ENCODE results near the gene KIF5A. TPM values are rescaled to one million over a fixed set of nuclear protein-coding genes. Genes with fewer than 3 reads are reported as not detected.

KIF5A gene
- total and polyA plus RNA-seq, 2 donors (not counting 3 experiments of a cell fraction or from before 2014, with no cell fraction given): 0.07 to 0.35 TPM

DNA sequence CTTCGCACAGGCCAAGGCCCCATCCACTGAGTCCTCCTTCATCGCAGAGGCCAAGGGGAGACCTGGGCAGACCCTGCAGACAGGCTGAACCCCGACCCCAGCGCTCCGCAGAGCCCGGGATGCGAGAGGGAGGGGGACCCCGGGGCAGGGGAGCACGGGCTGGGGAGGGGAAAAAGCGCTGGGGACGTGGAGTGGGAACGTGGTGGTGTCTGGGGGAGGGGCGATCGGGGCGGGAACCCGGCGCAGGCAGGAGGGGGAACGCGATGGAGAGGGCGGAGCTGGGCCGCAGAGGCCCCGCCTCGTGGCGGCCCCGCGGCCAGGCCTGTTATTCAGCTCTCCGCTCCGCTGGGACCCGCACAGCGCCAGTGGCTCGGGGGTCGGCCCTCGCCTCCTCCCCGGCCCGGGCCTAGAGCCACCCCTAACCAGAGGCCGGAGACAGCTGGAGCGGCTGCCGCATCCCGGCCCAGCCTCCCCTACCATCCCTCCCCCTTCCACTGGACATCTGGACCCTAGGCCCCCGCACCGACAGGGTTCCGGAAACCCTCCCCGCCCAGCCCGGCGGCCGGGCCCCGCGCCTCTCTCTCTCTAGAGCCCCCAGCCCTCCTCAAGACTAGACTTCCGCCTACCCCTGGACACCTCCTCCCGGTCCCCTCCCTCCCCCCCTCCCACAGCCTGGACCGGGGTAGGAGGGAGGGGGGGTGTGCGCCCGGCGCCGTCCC is 61.4 kb downstream of the KIF5A start, which contains the start of gene ARHGEF25:
ARHGEF25 (plus strand) TSS at position 328 of the 719 bp plus-strand sequence. CDS start 460 bp downstream, outside the sequence.
- CTCF ChIA-PET: interaction anchor here (0.6 to 5.7 kb wide), 8 partner anchors 9 to 368 kb away, joined by 3 to 54 read pairs (median 5); partner anchors contain the start of gene B4GALNT1
- POLR2A ChIA-PET: interaction anchor here (1.0 kb wide), 1 partner anchor 11 kb away, joined by 3 read pairs; no protein-coding TSS in a partner anchor

More for the DNA sequence above, 61.4 kb downstream of the KIF5A start, which contains the start of gene ARHGEF25:
- H2AFZ ChIP-seq (ENCODE audit: low read depth, low read length): peak within 1 kb of the TSS; percentile 91
- intact Hi-C loops (cut with micrococcal nuclease): loop anchor here (2.0 kb wide), 1 partner anchor 20 kb away; the partner anchor contains the start of gene PIP4K2C
- peak; percentile 47 for FAIRE-seq
- no peaks in the 10 kb centered on the region for H3K79me2 ChIP-seq (ENCODE audit: control insufficient read depth, insufficient read depth, low read length)
- no peak within 1 kb of the TSS for H3K27ac ChIP-seq (ENCODE audit: insufficient read depth, low read depth, low read length)
- H3K4me1 ChIP-seq (ENCODE audit: control insufficient read depth, extremely low read depth, insufficient read depth, low read length): peaks cover 3% of the 10 kb centered on the region
- peaks cover 5 to 12% of the 10 kb centered on the region in 2 experiments for H3K27me3 ChIP-seq (ENCODE audit: control insufficient read depth in 2 of 2, insufficient read depth in 2 of 2, low read length in 2 of 2)
- no TSS peak for BruUV-seq (replicated peaks)
- peak within 1 kb of the TSS; percentile 39 for H3K4me2 ChIP-seq (ENCODE audit: insufficient read depth, low read length)
- H4K20me1 ChIP-seq (replicated peaks; ENCODE audit: control insufficient read depth, extremely low read depth, insufficient read depth, low read length): no peaks in the 10 kb centered on the region
- H3K9me1 ChIP-seq (replicated peaks; ENCODE audit: control insufficient read depth, extremely low read depth, insufficient read depth, low read length): no peaks in the 10 kb centered on the region
- no peaks in the 10 kb centered on the region for H3K9me3 ChIP-seq (replicated peaks; ENCODE audit: control insufficient read depth, insufficient read depth, low read length)
- peak within 1 kb of the TSS; percentile 46 to 67 (median 54) for H3K4me3 ChIP-seq (replicated peaks in 1 of 3; ENCODE audit: insufficient read depth in 1 of 3, low read depth in 1 of 3, low read length in 3 of 3)
- peak within 1 kb of the TSS; percentile 30 for H3K9ac ChIP-seq (replicated peaks; ENCODE audit: extremely low read depth, insufficient read depth, low read length)
- H3K36me3 ChIP-seq (ENCODE audit: control insufficient read depth in 2 of 2, extremely low read depth in 1 of 2, insufficient read depth in 2 of 2, low read length in 2 of 2): peaks cover 0 to 1% of the 10 kb centered on the region in 2 experiments
- dilution Hi-C loops (cut with MboI; ENCODE audit: extremely low pct_ligation_motif_present, low sequenced_read_pairs): no loop called here
- peak; percentile 24 for DNase-seq (ENCODE audit: low read depth, low spot score)
- TF ChIP-seq MYC (IDR thresholded peaks at IDR 0.05; ENCODE audit: low read depth, low read length): no peak
- TF ChIP-seq GATA2 (IDR thresholded peaks at IDR 0.05; ENCODE audit: insufficient read depth, insufficient read length, low read depth, low read length): no peak
- no peak for TF ChIP-seq FOS (IDR thresholded peaks at IDR 0.05; ENCODE audit: borderline replicate concordance, insufficient read depth, low read length)
- TF ChIP-seq JUN (IDR thresholded peaks at IDR 0.05; ENCODE audit: borderline replicate concordance, insufficient read depth, insufficient read length, low read depth): no peak
- TF ChIP-seq, protein P1, sequence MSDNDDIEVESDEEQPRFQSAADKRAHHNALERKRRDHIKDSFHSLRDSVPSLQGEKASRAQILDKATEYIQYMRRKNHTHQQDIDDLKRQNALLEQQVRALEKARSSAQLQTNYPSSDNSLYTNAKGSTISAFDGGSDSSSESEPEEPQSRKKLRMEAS (IDR thresholded peaks at IDR 0.05; ENCODE audit: insufficient read depth, insufficient read length): no peak
- TF ChIP-seq, protein P2, sequence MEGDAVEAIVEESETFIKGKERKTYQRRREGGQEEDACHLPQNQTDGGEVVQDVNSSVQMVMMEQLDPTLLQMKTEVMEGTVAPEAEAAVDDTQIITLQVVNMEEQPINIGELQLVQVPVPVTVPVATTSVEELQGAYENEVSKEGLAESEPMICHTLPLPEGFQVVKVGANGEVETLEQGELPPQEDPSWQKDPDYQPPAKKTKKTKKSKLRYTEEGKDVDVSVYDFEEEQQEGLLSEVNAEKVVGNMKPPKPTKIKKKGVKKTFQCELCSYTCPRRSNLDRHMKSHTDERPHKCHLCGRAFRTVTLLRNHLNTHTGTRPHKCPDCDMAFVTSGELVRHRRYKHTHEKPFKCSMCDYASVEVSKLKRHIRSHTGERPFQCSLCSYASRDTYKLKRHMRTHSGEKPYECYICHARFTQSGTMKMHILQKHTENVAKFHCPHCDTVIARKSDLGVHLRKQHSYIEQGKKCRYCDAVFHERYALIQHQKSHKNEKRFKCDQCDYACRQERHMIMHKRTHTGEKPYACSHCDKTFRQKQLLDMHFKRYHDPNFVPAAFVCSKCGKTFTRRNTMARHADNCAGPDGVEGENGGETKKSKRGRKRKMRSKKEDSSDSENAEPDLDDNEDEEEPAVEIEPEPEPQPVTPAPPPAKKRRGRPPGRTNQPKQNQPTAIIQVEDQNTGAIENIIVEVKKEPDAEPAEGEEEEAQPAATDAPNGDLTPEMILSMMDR (IDR thresholded peaks at IDR 0.05; ENCODE audit: extremely low read depth in 1 of 2, insufficient read depth in 1 of 2, low read depth in 1 of 2, low read length in 2 of 2): no peak
- TF ChIP-seq POLR2A (IDR thresholded peaks at IDR 0.05; ENCODE audit: low read depth, low read length): peak; percentile 56
- TF ChIP-seq EZH2 (IDR thresholded peaks at IDR 0.05; ENCODE audit: borderline replicate concordance, low read depth, low read length, severe bottlenecking): no peak
- TF ChIP-seq POLR2AphosphoS5 (IDR thresholded peaks at IDR 0.05; ENCODE audit: insufficient read depth, low read depth, low read length): peak; percentile 32

All from endothelial cell of umbilical vein (primary cell).